ENCODE measurements around the gene PANK1. TPM values are rescaled to one million over a fixed set of nuclear protein-coding genes. Genes with fewer than 3 reads are reported as not detected.

The PANK1 gene
- total and polyA plus RNA-seq, 2 donors (not counting 3 experiments of a cell fraction or from before 2014, with no cell fraction given) = 2.0 to 6.3 TPM

DNA sequence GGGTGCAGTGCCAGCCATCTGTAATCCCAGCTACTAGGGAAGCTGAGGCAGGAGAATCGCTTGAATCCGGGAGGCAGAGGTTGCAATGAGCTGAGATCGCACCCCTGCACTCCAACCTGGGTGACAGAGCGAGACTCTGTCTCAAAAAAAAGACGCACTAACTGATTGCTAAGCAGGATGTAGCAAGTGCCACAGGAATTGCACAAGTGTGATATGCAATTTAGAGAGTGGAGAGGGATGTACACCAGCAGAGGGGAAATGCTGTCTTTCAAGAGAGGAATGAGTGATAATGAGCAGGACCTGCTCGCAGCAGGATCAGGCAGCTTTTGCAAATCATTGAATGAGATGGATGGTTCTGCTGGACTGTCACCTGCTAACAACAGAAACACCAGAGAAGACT lies 96.4 kb downstream of the PANK1 start:
- no peak for FAIRE-seq
- CTCF ChIA-PET = no interaction called here

More for the DNA sequence above, 96.4 kb downstream of the PANK1 start:
- Histone ChIP-seq H2AFZ (ENCODE audit: low read depth, low read length) (no peak overlapping the region), H3K27ac (ENCODE audit: insufficient read depth, low read depth, low read length) (no peak overlapping the region), H3K27me3 (ENCODE audit: control insufficient read depth in 2 of 2, insufficient read depth in 2 of 2, low read length in 2 of 2) (no peaks in the 10 kb centered on the region), H3K4me1 (ENCODE audit: control insufficient read depth, extremely low read depth, insufficient read depth, low read length) (peaks cover 4% of the 10 kb centered on the region), H3K36me3 (ENCODE audit: control insufficient read depth in 2 of 2, extremely low read depth in 1 of 2, insufficient read depth in 2 of 2, low read length in 2 of 2) (no peaks in the 10 kb centered on the region), H3K4me3 (replicated peaks in 1 of 3; ENCODE audit: insufficient read depth in 1 of 3, low read depth in 1 of 3, low read length in 3 of 3) (no peak overlapping the region), H3K9me3 (replicated peaks; ENCODE audit: control insufficient read depth, insufficient read depth, low read length) (no peaks in the 10 kb centered on the region), H3K4me2 (ENCODE audit: insufficient read depth, low read length) (no peak overlapping the region), H3K79me2 (ENCODE audit: control insufficient read depth, insufficient read depth, low read length) (no peaks in the 10 kb centered on the region), H3K9ac (replicated peaks; ENCODE audit: extremely low read depth, insufficient read depth, low read length) (no peak overlapping the region), H4K20me1 (replicated peaks; ENCODE audit: control insufficient read depth, extremely low read depth, insufficient read depth, low read length) (no peaks in the 10 kb centered on the region), H3K9me1 (replicated peaks; ENCODE audit: control insufficient read depth, extremely low read depth, insufficient read depth, low read length) (no peaks in the 10 kb centered on the region)
- intact Hi-C loops (cut with micrococcal nuclease) = no loop called here
- no TSS peak for BruUV-seq (replicated peaks)
- no peak for DNase-seq (ENCODE audit: low read depth, low spot score)
- TF ChIP-seq MYC (IDR thresholded peaks at IDR 0.05; ENCODE audit: low read depth, low read length) (no peak), CTCF (IDR thresholded peaks at IDR 0.05; ENCODE audit: extremely low read depth in 1 of 2, insufficient read depth in 1 of 2, low read depth in 1 of 2, low read length in 2 of 2) (no peak), EZH2 (IDR thresholded peaks at IDR 0.05; ENCODE audit: borderline replicate concordance, low read depth, low read length, severe bottlenecking) (no peak), JUN (IDR thresholded peaks at IDR 0.05; ENCODE audit: borderline replicate concordance, insufficient read depth, insufficient read length, low read depth) (no peak), GATA2 (IDR thresholded peaks at IDR 0.05; ENCODE audit: insufficient read depth, insufficient read length, low read depth, low read length) (no peak), POLR2A (IDR thresholded peaks at IDR 0.05; ENCODE audit: low read depth, low read length) (no peak)
- TF ChIP-seq, protein P1, sequence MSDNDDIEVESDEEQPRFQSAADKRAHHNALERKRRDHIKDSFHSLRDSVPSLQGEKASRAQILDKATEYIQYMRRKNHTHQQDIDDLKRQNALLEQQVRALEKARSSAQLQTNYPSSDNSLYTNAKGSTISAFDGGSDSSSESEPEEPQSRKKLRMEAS (IDR thresholded peaks at IDR 0.05; ENCODE audit: insufficient read depth, insufficient read length) = no peak
- POLR2A ChIA-PET = no interaction called here
- dilution Hi-C loops (cut with MboI; ENCODE audit: extremely low pct_ligation_motif_present, low sequenced_read_pairs) = no loop called here

Measured in endothelial cell of umbilical vein (primary cell).